Tibial artery (tissue), 4 donors: ENCODE results near the gene OPCML.

ENCODE experiments used
- DNase-seq, 2 donors: peaks; one replicate each; pipeline ENCODE4 v3.0.0-alpha.2; 2019
- H3K27ac ChIP-seq, 2 donors: fragments of 200-600 bp; sonication (generic) in 1 of 2; 1 replicate in 1 of 2; 2 replicates in 1 of 2; pipeline ENCODE4 v1.5.1; 2018 to 2019; ENCODE audit warnings: mild to moderate bottlenecking in 1 of 2
- H3K27me3 ChIP-seq, 2 donors: fragments of 200-600 bp; sonication (generic) in 1 of 2; one replicate each; pipeline versions ENCODE4 v1.5.1 to v1.6.0; 2016 to 2019
- H3K36me3 ChIP-seq, 3 donors: fragments of 200-600 bp; sonication (generic) in 2 of 3; one replicate each; pipeline ENCODE4 v1.5.1; 2016 to 2019; ENCODE audit warnings: mild to moderate bottlenecking in 2 of 3
- H3K4me1 ChIP-seq, 4 donors: fragments of 200-600 bp; sonication (generic) in 2 of 4; 1 replicate in 3 of 4; 2 replicates in 1 of 4; pipeline ENCODE4 v1.5.1; 2016 to 2019
- H3K4me3 ChIP-seq, 2 donors: fragments of 200-600 bp; sonication (generic) in 1 of 2; 1 replicate in 1 of 2; 2 replicates in 1 of 2; pipeline ENCODE4 v1.5.1; 2018 to 2019; ENCODE audit warnings: mild to moderate bottlenecking in 2 of 2
- H3K9me3 ChIP-seq, 3 donors: fragments of 200-600 bp; sonication (generic) in 1 of 3; one replicate each; pipeline ENCODE4 v1.5.1; 2016 to 2019
- CTCF ChIP-seq, 2 experiments: fragments of 200-600 bp in 1 of 2; fragments of 450-650 bp in 1 of 2; IDR thresholded peaks; one replicate each; pipeline ENCODE4 v1.5.1; 2017 to 2019; ENCODE audit warnings: antibody characterized with exemption in 2 of 2, mild to moderate bottlenecking in 1 of 2, moderate library complexity in 1 of 2
- intact Hi-C: fragments of 100-400 bp; cut with DNase I; formaldehyde crosslinking; loops from one replicate; pipeline ENCODE4 v1.15.0; 2023; ENCODE audit warnings: low total_unique reads

Gene OPCML

DNA sequence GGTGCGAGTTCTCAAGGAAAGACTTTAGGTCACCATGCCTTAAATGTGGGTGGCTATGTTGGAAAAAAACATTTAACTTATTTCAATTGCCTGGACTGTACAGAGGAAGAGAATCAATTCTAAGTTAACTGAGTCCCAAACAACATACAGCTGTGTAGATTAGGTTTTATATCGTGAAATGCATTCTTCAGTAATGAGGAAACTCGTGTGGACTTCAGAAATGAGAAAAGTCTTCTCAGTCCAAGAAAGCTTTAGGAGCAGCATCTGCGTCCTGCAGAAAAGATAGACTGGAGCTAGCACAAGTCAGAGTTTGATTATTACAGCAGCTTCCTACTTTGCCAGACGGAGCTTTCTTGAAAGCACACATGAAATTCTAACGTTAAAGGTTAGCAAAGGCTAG, 673.0 kb downstream of the OPCML start:
- Histone ChIP-seq H3K4me3 (no peak overlapping the region), H3K27me3 (no peaks in the 10 kb centered on the region), H3K9me3 (no peaks in the 10 kb centered on the region), H3K4me1 (no peaks in the 10 kb centered on the region), H3K27ac (no peak overlapping the region), H3K36me3 (no peaks in the 10 kb centered on the region)
- no peak for DNase-seq
- intact Hi-C loops = no loop called here
- no peak for TF ChIP-seq CTCF (IDR thresholded peaks at IDR 0.05)

GRCh38 chr11:132858223-132858622, 674.1 kb downstream of the OPCML start:
- no peak overlapping the region for H3K4me3 ChIP-seq
- DNase-seq = no peak
- H3K4me1 ChIP-seq = no peaks in the 10 kb centered on the region
- no peaks in the 10 kb centered on the region for H3K9me3 ChIP-seq
- TF ChIP-seq CTCF (IDR thresholded peaks at IDR 0.05) = no peak
- no peak overlapping the region for H3K27ac ChIP-seq
- no peaks in the 10 kb centered on the region for H3K36me3 ChIP-seq
- intact Hi-C loops = no loop called here
- no peaks in the 10 kb centered on the region for H3K27me3 ChIP-seq

DNA sequence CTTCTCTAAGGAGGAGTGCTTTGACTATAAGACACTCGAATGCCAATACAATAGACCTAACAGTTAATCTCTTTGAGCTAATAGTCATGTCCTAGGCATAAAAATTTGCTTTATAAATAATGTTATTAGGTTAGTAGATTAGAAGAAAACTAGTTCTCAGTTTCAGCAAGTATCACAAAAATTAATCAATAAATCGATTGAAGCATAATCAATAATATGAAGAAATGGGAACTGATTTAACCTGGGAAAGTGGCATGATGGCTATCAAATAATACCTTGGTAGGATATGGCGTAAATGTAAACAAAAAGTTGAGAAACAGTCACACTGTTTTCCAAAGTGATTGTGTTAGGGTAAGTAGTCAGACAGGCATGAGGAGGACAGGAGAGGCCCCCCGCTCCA, 676.3 kb downstream of the OPCML start:
- Histone ChIP-seq H3K27ac (no peak overlapping the region), H3K9me3 (no peaks in the 10 kb centered on the region), H3K27me3 (no peaks in the 10 kb centered on the region), H3K4me1 (no peaks in the 10 kb centered on the region), H3K4me3 (no peak overlapping the region), H3K36me3 (no peaks in the 10 kb centered on the region)
- no peak for DNase-seq
- intact Hi-C loops = no loop called here
- no peak for TF ChIP-seq CTCF (IDR thresholded peaks at IDR 0.05)

GRCh38 chr11:132855516-132855915, 676.8 kb downstream of the OPCML start:
- intact Hi-C loops = no loop called here
- TF ChIP-seq CTCF (IDR thresholded peaks at IDR 0.05) = no peak
- DNase-seq = no peak

GRCh38 chr11:132853886-132854285, 678.4 kb downstream of the OPCML start:
- H3K27ac ChIP-seq = no peak overlapping the region
- H3K36me3 ChIP-seq = no peaks in the 10 kb centered on the region
- no peaks in the 10 kb centered on the region for H3K27me3 ChIP-seq
- intact Hi-C loops = no loop called here
- TF ChIP-seq CTCF (IDR thresholded peaks at IDR 0.05) = no peak
- no peaks in the 10 kb centered on the region for H3K9me3 ChIP-seq
- H3K4me3 ChIP-seq = no peak overlapping the region
- H3K4me1 ChIP-seq = no peaks in the 10 kb centered on the region
- no peak for DNase-seq

More at GRCh38 chr11:132855516-132855915, 676.8 kb downstream of the OPCML start:
- no peaks in the 10 kb centered on the region for H3K9me3 ChIP-seq
- H3K27me3 ChIP-seq = no peaks in the 10 kb centered on the region
- H3K4me1 ChIP-seq = no peaks in the 10 kb centered on the region
- H3K4me3 ChIP-seq = no peak overlapping the region
- no peak overlapping the region for H3K27ac ChIP-seq
- no peaks in the 10 kb centered on the region for H3K36me3 ChIP-seq

GRCh38 chr11:132852361-132852760, 679.9 kb downstream of the OPCML start:
- Histone ChIP-seq H3K27me3 (no peaks in the 10 kb centered on the region), H3K9me3 (no peaks in the 10 kb centered on the region), H3K4me3 (no peak overlapping the region), H3K4me1 (no peaks in the 10 kb centered on the region), H3K36me3 (no peaks in the 10 kb centered on the region), H3K27ac (no peak overlapping the region)
- intact Hi-C loops = no loop called here
- TF ChIP-seq CTCF (IDR thresholded peaks at IDR 0.05) = no peak
- DNase-seq = no peak
